ENCODE data around the gene DNAJA3.

- TF ChIP-seq CTCF (conservative IDR thresholded peaks at IDR 0.05; ENCODE audit: low read depth, low read length) (no peak), EZH2 (IDR thresholded peaks at IDR 0.05; ENCODE audit: borderline replicate concordance, low read depth, low read length, poor library complexity, severe bottlenecking) (no peak)
These were observed 46.2 kb downstream of the DNAJA3 start for GRCh38 chr16:4471869-4472268.
